Hepatocyte (in vitro differentiated cells): ENCODE measurements around the gene CEP135.

Experiments
- EZH2 ChIP-seq: fragments of 200-600 bp; sonication (generic); IDR thresholded peaks from 2 replicates; pipeline ENCODE4 v1.6.1; 2016; ENCODE audit warnings: antibody characterized with exemption, mild to moderate bottlenecking, borderline replicate concordance
- EZH2phosphoT487 ChIP-seq: fragments of 200-600 bp; sonication (generic); IDR thresholded peaks from one replicate; pipeline ENCODE4 v1.6.1; 2018; ENCODE audit warnings: antibody characterized with exemption, mild to moderate bottlenecking, low read depth, moderate library complexity; ENCODE audit not compliant: unreplicated experiment, severe bottlenecking
- TF ChIP-seq, protein P1 (sequence below): fragments of 200-600 bp; sonication (generic); IDR thresholded peaks from 2 replicates; pipeline ENCODE4 v1.5.1; 2016; ENCODE audit warnings: antibody characterized with exemption, mild to moderate bottlenecking; ENCODE audit not compliant: poor library complexity

DNA sequence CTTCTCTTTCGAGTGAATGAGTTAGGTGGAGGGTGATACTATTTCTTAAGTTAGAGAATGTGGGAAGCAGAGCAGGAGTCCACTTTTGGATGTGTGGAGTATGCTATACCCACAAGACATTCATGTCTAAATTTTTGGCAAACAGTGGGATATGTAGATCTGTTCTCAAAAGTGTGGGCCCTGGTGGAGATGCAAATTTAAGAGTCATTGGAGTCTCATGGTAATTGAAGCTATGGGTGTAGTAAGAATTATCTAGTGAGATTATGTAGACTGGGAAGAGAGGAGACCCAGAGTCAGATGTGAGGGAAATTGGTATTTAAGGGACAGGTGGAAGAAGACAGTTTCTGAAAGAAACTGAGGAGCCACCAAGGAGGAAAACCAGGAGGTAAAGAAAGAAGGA lies 7.0 kb downstream of the CEP135 start:
- no peak for TF ChIP-seq EZH2
- TF ChIP-seq, protein P1, sequence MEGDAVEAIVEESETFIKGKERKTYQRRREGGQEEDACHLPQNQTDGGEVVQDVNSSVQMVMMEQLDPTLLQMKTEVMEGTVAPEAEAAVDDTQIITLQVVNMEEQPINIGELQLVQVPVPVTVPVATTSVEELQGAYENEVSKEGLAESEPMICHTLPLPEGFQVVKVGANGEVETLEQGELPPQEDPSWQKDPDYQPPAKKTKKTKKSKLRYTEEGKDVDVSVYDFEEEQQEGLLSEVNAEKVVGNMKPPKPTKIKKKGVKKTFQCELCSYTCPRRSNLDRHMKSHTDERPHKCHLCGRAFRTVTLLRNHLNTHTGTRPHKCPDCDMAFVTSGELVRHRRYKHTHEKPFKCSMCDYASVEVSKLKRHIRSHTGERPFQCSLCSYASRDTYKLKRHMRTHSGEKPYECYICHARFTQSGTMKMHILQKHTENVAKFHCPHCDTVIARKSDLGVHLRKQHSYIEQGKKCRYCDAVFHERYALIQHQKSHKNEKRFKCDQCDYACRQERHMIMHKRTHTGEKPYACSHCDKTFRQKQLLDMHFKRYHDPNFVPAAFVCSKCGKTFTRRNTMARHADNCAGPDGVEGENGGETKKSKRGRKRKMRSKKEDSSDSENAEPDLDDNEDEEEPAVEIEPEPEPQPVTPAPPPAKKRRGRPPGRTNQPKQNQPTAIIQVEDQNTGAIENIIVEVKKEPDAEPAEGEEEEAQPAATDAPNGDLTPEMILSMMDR: no peak
- no peak for TF ChIP-seq EZH2phosphoT487
